Measurements from ENCODE around the gene KIAA1328.

The KIAA1328 gene

DNA sequence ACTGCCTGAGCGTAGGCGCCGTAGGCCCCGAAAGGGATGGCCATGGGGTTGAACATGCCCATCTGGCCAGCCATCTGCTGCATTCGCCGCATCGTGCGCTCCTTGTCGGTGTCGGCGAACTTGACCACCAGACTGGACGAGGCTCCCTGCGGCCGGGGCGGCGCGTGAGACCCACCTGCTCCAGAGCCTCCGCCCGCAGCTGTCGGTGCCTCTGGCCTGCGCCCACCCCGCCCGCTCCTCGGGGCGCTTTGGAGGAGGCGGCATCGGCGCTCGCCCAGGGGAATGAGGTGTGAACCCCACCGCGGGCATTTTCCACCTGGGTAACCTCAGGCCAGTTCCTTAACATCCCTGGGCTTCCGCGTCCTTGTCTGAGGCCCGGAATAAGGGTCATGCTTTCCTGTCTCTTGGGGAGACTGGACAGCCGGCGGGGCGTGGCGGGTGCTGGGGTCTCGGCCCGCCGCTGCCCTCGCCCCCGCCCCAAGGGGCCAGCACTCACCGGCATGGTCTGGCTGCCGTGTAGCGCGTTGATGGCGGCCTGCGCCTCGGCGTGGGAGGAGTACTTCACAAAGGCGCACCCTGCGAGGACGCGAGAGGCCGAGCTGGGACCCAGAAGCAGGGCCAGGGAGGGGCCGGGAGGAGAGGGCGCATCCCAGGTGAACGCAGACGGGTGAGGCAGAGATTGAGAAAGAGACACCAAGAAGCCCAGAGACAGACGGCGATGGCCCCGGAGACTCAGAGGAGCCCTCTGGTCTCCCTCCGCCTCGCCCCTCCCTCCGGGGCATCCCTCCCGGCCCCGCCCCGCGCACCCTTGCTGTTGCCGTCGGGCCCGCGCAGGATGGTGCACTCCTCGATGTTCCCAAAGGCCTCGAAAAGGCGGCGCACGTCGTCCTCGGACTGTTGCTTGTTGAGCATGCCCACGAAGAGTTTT, 445.6 kb downstream of the KIAA1328 start:
- H3K27ac ChIP-seq, result no peak overlapping the region

DNA sequence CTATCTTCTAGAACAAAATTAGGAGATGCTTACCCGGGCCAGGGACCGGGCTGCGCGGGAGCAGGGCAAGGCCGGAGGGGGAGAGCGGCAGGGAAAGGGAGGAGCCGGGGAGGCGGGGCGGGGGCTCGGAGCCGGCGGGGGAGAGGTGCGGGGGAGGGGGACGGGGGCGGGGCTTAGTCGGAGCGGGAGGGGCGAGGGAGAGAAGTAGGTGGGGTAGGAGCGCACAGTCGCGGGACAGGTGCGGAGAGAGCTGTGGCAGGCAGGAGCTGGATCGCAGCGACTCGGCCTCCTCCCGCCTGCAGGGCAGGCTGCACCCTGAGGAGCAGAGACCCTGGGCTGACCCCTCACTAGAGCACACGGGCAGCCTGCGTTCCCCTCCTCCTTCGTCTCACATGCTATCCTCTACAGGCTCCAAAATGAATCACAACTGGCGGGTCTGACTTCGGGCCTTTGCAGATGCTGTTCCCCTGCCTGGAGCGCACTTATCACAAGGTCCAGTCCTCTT, 446.4 kb downstream of the KIAA1328 start:
- TF ChIP-seq, protein P1, sequence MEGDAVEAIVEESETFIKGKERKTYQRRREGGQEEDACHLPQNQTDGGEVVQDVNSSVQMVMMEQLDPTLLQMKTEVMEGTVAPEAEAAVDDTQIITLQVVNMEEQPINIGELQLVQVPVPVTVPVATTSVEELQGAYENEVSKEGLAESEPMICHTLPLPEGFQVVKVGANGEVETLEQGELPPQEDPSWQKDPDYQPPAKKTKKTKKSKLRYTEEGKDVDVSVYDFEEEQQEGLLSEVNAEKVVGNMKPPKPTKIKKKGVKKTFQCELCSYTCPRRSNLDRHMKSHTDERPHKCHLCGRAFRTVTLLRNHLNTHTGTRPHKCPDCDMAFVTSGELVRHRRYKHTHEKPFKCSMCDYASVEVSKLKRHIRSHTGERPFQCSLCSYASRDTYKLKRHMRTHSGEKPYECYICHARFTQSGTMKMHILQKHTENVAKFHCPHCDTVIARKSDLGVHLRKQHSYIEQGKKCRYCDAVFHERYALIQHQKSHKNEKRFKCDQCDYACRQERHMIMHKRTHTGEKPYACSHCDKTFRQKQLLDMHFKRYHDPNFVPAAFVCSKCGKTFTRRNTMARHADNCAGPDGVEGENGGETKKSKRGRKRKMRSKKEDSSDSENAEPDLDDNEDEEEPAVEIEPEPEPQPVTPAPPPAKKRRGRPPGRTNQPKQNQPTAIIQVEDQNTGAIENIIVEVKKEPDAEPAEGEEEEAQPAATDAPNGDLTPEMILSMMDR (IDR thresholded peaks at IDR 0.05), result no peak
- no peak for TF ChIP-seq ZFX (IDR thresholded peaks at IDR 0.05; ENCODE audit: borderline replicate concordance)
- H3K27ac ChIP-seq, result no peak overlapping the region

More for the DNA sequence above, 445.6 kb downstream of the KIAA1328 start:
- TF ChIP-seq ZFX (IDR thresholded peaks at IDR 0.05; ENCODE audit: borderline replicate concordance), result no peak
- TF ChIP-seq, protein P1 (IDR thresholded peaks at IDR 0.05), result no peak

DNA sequence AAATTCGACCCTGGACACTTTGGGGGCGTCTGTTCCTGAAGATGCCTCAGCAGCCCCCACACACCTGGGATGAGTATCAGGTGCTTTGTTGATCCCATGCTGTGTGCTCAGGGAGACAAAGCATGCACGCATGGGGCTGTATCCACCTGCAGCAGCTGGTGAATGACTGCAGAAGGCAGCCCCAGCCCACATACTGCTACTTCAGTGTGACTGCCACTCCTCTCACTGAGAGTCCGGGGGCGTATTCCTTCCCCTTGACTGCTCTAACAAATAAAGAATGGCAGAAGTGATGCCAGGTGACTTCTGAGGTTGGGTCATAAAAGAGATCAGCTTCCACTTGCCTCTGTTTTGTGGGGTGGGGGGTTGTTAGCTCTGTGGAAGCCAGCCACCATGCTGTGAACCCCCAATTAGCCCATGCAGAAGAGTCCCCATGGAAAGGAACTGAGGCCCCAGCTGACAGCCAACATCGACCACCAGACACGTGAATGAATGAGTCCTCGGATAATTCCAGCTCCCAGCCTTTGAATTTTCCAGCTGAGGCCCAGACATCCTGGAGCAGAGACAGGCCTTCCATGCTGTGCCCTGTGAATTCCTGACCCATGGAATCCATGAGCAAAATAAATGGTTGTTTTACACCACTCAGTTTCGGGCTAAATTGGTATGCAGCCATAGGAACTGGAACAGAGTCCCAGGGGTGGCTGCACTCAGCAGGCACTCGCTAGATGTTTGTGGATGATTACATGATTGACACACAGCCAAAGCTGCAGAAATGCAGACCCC, 447.4 kb downstream of the KIAA1328 start:
- H3K27ac ChIP-seq, result no peak overlapping the region
- TF ChIP-seq, protein P1 (IDR thresholded peaks at IDR 0.05), result no peak
- no peak for TF ChIP-seq ZFX (IDR thresholded peaks at IDR 0.05; ENCODE audit: borderline replicate concordance)

GRCh38 chr18:37277804-37278203, 448.9 kb downstream of the KIAA1328 start:
- TF ChIP-seq, protein P1 (IDR thresholded peaks at IDR 0.05), result no peak
- no peak for TF ChIP-seq ZFX (IDR thresholded peaks at IDR 0.05; ENCODE audit: borderline replicate concordance)
- H3K27ac ChIP-seq, result no peak overlapping the region

Data from 22Rv1 (cell line).